PFSK-1 (cell line): ENCODE measurements around the gene NRXN3.

Source experiments
- SIN3A ChIP-seq: IDR thresholded peaks from 2 replicates; pipeline ENCODE4 v1.6.1; 2012; ENCODE audit warnings: mild to moderate bottlenecking, low read length, moderate library complexity, borderline replicate concordance; ENCODE audit not compliant: insufficient read depth
- TAF1 ChIP-seq: IDR thresholded peaks from 2 replicates; pipeline ENCODE4 v1.6.1; 2012; ENCODE audit warnings: low read length, control low read depth, borderline replicate concordance; ENCODE audit not compliant: insufficient read depth

GRCh38 chr14:79356040-79356439 is 1185.9 kb downstream of the NRXN3 start:
- TF ChIP-seq TAF1 (no peak), SIN3A (no peak)
